Activated naive CD4-positive, alpha-beta T cell treated with anti-CD3 and anti-CD28 coated beads, Interleukin-2, amount 50 U/mL, for 16 hours (primary cell): ENCODE data around the gene CCDC192.

Experiments
- DNase-seq: peaks from one replicate; pipeline ENCODE4 v3.0.0-alpha.2; 2020

Gene CCDC192

DNA sequence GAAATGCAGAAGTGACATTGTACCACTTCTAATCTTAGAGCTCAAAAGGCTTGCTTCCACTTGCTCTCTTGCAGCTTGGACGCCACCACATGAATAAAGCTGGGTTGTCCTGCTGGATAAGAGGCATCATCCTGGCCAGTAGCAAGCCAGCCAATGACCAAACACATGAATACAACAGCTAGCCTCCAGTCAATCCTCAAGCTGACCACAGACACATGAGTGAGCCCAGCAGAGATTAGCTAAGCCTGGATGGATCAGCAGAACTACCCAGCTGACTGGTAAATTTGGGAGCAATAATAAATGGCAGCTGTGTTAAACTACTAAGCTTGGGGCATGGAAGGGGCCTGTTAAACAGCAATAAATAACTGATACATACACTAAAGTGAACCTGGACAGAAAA, 259.3 kb downstream of the CCDC192 start:
- no peak for DNase-seq

DNA sequence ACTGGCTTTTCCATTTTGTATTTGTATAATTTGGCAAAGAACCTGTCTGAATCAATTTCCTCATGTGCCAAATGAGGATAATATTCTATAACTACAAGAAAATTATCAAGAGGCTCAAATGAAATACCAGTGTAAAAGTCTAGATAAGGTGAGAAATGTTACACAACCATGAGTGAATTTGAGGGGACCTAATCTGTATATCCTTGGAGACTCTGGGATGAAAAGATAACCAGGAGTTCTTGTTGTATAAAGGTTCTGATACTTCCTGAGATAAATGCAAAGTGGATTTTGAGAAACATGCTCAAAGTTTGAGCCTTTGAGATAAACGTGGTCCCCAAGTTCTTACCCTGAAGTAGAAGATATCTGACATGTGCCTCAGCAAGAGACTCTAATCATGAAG, 260.0 kb downstream of the CCDC192 start:
- DNase-seq = no peak

DNA sequence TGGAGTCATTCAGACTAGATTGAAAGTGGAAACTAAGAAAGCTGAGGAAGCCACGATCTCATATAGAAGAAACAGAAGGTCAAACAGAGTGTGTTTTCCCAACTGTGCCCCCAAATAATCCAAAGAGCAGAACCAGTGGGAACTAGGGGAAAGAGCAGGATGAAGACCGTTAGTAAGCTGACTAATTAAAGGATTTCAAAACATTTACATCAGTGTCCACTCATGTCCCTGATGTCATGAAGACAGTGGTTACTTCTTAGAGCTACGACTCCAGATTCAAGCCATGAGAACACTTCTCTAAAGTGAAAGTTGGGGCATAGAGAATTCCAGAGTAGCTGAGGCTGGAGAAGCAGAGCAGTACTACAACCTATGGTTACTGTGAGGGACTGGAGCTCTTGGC, 260.7 kb downstream of the CCDC192 start:
- DNase-seq = no peak

DNA sequence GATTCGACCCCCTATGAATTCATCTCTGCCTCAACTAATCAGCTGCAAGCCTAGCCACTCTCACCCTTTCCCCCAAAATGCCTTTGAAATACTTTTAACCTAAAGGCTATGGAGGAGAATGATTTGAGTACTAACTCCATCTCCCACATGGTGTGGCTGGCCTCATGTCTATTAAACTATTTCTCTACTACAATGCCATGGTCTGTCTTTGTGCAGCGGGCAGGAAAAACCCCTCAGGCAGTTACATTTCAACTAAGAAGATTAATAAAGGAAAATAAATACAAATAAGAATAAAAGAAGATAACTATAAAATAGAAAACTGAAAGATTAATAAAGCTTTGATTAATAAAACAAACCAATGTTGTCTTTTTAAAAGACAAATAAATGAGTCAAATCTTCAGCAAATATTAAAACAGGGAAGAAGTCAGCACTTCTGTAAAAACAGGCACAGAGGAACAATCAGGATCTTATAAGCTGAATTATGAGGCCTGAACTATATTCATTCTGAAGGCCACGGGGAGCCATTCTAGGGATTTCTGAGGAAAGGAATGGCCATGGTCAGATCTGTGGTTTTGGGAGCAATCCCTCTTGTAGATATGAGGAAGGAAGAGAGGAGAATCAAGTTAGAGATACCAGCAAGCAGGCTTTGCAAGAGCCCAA, 264.3 kb downstream of the CCDC192 start:
- DNase-seq = no peak

DNA sequence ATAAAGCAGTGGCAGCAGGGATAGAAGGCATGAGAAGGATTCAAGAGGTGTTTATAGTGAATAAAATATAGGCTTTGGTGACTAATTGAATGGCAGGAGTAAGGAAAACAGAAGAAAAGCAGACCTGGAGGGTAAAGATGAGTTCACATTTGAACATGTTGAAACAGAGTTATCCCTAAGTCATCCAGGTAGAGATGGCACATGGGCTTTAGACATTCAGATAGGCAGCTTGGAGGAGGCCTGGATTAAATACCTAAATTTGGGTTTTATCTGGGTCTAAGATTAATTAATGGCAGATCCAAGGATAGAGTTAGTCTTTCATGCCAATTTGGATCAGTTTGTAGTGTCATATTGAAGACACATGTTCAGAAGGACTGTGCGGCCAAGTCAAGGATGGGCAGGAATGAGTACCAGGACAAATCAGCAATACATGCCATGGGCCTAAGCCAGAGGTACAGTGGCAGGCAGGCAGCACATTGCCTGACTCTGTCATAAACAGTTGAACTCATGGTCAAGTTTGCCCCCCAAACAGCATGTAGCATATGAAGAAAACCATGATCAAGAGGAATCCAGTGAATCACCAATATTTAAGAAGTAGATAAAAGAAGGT, 264.9 kb downstream of the CCDC192 start:
- no peak for DNase-seq

DNA sequence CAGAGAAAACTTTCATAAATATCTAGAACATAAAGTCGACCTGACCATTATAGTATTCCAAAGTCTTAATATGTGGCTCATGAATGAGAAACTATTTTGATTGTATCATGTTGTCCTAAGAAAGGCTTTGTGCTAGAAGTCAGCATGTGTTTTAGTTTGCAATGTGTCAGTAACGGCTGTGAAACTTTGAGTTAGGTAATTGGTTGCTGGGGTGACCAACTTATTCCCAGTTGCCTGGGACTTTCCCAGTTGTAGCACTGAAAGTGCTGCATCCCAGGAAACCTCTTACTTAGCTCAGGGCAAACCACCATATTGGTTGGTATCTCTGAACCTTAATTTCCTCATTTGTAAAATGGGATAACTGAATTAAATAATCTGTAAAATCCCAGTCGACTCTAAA, 265.8 kb downstream of the CCDC192 start:
- DNase-seq = no peak

DNA sequence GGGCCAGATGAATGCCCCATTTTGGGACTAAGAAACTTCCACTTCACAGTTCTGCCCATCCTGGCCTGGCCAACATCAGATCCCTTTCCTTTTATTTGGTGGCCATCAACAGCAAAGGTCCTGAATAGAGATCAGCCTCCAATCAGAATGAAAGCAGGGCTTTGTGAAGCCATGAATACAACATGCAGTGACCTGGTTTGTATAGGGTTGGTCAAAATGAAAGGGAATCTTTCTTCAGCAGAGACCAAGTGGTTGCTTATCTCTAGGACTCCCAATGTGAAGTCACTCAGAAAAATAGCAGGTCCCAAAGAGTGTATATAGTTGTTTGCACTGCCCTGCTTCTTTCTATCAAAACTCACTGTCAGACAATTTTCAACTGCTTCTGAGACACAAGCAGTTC, 266.5 kb downstream of the CCDC192 start:
- DNase-seq = no peak

DNA sequence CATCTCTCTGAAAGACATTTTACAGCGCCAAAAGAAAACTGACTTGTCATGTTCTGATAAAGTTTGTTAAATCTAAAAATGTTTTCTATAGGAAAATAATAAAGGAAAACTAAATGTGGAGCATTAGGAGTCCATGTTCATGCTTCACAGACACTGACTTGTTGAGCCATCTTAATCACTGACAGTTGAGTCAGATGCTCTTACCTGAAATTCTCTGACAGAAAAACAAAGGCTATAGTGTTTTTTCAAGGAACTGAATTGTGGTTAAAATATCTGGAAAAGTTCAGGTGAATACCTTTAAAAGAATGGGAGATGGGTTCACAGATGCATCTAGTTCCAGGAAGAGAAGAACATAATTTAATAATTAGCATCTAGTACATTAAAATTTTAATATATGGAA, 266.9 kb downstream of the CCDC192 start:
- no peak for DNase-seq

DNA sequence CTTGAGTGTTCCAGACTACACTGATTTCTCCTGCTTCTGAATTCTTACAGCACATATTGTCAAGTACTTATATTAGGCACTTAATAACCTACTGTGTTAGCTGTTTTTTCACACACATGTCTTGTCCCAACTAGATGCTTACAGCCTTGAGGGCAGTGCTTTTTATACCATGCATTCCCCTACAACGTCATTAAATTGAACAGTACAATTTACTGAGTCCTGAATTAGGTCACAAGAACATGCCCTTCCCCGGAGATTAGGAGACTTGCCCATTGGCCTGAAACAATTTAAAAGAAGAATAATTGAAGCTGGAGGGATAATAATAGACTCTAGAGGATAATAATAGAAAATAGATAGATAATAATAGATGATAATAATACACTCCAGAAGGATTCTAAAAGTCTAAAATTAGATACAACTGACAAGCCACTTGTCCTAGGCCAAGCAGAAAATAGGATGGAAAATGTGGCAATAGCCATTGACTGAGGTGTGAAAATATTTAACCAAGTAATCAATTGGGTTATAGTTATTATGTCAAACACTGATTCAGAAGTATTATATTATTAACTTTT, 267.7 kb downstream of the CCDC192 start:
- DNase-seq = no peak

DNA sequence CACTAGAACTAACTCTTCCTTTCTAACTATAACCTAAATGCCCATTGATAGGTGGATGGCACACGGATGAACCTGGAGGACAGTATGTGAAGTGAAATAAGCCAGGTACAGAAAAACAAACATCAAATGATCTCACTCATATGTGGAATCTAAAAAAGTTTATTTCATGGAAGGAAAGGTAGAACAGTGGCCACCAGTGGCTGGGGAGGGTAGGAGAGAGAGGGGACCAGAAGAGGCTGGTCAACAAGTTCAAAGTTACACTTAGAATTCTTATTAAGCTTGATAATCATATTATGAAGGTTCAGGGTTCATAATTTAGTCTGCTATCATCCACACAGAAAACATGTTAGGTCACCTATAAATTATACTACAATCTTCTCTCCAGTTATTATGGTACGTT, 272.8 kb downstream of the CCDC192 start:
- DNase-seq = no peak

DNA sequence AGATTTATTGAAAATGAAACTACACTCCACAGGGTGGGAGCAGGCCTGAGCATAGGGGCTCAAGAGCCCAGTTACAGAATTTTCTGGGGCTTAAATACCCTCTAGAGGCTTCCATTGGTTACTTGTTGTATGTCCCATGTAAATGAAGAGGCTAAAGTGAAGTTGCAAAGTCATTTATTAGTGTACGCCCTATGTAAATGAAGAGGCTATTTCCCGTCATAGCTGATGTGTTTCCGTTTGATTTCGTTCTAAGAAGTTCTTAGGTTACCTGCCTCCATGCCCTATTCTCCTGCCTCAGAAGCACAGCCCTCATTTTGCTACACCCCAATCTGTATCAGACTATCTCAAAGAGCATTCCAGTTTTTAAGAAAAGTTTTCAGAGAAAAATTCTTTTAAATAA, 273.3 kb downstream of the CCDC192 start:
- DNase-seq = no peak

DNA sequence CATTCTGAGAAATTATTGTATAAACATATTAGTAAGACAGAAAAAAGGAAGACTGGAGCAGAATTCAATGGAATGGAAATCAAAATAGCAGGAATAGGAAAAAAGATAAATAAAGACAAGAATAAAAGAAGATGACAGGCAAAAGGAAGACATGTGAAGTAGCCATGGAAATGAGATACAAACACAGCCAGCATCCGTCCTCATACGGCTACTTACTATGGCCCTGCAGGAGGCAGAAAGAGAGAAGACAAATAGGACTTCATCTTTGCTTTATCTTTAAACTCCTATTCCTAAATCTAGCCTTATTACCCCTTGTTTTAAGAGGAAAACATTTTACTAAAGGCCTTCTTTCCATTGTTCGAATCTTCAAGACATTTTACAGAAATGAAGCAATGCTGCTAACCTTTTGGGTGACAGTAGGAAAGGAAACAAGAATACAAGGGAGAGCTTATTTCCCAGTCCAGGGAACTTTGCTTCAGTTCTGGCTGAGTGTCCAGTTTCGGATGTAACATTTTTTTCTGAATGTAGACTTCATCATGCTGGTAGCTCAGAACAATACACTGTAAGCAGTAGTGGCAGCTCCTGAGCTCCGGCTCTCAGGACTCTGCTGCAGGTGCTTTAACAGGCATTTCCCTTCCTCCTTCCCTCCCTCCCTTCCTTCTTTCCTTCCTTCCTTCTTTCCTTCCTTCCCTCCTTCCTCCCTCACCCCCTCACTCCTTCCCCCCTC, 274.0 kb downstream of the CCDC192 start:
- DNase-seq = no peak

DNA sequence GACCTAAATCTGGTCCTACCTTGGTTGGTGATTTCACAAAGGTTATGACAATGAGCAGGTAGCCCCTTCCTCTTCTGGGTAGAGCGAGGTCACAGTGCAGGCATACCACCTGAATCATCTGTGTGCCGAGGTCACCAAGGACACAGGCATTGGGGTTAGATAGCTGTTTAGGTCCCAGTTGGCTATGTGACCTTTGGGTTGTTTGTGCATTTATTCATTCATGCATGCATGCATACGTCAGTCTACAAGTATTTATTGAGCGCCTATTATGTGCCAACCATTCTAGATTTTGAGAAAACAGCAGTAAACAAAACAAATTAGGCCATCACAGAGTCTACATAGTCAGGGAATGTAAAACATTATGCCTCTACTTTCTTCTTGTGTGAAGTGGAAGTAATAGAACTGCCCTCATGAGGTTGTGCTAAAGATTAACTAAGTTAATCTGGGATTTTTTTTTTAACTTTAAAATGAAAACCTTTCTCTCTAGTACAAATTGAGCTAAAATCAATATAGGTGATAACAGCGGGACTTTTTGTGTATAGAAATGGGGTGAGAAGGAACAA, 275.6 kb downstream of the CCDC192 start:
- no peak for DNase-seq

DNA sequence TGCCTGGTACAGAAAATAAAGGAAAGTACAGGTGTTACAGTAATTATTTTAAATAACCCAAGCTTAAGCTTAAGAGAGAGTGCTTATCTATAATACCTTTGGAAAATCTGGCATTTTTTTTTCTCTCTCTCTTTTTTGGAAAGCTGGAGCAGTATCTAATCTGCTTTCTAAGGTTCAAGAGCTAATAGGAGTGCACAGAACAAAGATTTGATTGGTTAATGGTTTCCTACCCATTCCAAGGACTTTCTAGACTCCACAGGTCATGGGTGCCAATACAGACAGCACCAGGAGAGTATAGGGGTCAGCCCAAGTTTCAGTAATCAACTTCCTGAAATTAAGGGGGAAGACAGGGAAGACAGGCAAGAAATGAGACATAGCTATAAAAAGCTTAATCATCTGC, 276.3 kb downstream of the CCDC192 start:
- no peak for DNase-seq

DNA sequence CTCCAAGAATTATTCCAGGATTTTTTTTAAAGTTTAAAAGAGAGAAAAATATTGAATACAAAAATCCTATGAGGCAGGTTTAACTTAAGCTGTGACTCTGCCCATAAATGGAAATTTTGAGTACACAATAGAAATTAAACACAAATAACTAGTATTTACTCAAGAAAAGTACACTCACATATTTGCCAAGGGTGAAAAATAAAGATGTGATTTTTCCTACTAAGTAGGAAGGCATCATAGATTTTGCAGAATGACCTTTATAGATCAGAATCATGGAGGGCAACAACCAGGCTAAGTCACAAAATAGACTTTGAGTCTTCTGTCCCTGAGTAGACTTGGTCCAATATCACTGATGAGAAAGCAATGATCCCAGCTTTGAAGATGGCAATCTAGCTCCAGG, 277.7 kb downstream of the CCDC192 start:
- no peak for DNase-seq

DNA sequence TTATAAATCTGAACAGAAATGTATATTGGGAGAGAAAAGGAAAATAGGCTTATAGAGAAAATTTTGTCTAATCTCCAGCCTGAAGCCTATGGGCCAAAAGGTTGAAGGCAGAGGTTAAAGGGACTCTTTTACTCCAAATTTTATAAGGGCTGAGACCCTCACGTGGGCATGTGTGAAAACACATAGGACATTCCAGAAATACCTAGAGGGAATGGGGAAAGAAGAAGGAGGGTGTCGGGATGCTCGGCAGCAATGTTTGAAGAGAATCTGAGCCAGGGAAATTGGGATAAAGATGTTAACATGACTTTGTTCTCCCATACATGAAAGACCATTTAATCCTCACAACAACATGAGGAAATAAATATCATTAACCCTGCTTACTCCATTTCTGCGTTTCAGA, 278.3 kb downstream of the CCDC192 start:
- no peak for DNase-seq

DNA sequence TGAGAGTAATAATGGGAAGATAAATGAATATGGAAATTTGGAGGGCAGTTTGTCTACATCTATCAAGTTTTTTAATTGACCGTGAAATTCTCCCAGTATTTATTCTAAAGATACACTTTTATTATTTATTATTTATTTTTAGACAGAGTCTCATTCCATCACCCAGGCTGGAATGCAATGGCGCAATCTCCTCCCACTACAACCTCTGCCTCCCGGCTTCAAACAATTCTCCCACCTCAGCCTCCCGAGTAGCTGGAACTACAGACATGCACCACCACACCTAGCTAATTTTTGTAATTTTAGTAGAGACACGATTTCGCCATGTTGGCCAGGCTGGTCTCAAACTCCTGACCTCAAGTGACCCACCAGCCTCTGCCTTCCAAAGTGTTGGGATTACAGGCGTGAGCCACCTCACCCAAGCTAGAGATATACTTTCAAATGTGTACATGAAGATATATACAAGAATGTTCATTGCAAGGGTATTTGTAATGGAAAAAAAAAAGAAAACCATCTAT, 282.7 kb downstream of the CCDC192 start:
- no peak for DNase-seq

DNA sequence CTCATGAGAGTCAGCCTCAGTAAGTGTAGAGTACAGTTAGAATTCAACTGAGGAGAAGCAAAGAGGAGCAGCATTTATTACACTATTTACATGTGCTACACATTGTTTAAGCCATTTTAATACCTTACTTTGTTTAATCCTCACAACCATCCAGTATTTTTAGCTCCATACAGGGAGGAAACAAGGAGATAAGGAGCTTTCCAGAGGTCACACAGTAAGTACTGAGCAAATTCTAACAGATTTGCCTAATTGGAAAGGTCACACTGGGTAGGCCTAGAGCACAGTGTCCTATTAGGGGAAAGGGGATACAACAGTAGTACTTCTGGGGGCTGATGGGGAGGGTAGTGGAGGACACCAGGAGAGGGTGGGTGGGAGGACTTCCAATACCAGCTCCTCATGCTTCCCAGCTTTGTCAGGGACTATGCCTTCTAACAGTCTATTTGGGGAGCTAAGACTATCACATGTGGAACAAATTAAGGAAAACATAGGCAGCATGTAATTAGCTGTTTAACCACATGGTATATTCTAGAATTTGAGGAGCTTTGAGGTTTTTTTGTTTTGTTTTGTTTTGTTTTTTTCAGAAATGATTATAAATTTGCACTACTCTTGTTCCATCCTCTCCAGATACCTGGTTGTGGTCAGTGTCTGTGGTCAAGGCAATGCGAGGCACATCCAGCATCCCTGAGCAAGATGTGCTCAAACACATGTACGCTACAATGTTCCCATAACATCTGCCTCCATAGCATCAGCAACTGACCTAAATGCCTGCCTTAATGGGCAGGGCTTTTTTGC, 284.4 kb downstream of the CCDC192 start:
- no peak for DNase-seq

DNA sequence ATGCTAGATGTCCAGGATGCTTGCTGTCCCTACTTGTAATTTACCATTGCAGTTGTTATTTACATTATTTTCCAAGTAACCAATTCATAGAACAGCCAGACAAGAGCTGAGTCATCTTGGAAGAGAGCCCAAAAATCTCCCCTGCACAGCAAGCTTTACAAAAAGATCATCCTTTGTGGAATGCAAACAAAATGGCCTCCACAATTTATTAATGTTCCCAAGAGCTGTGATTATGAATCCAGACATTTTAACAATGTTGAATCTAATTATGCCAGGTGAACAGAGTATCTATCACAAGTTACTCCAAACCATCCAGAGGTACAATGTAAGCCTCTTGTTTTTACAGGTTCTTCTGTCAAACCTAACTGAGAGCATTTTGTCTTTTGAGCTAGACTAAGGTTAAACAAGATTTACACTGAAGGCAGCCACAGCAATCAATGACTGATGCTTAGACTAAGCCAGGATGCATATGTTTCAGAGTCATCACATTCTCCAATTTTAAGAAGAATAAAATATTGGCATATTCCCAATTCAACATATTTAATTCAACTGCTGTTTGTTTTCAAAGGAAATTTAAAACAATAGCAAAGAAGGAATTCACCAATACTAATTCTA, 285.1 kb downstream of the CCDC192 start:
- DNase-seq = no peak
